CD4-positive, alpha-beta T cell (primary cell): ENCODE data around the gene RCAN3. TPM values are rescaled to one million over a fixed set of nuclear protein-coding genes. Genes with fewer than 3 reads are reported as not detected.

Experiments used
- ATAC-seq: fragments of 200-7000 bp; cut with Tn5 transposase; one replicate; pipeline ENCODE4 v1.10.0; 2022; ENCODE audit warnings: mild to moderate bottlenecking; ENCODE audit not compliant: poor library complexity
- CTCF ChIA-PET: fragments of 350-600 bp; sonication (Branson Sonifier 250); formaldehyde crosslinking; loops from one replicate; lab custom pipeline; 2021; ENCODE audit warnings: antibody characterized with exemption, inconsistent platforms; lab: Charles Lee
- POLR2A ChIA-PET: fragments of 350-600 bp; sonication (Branson Sonifier 250); formaldehyde crosslinking; loops from one replicate; lab custom pipeline; 2021; ENCODE audit warnings: antibody characterized with exemption, inconsistent platforms; lab: Charles Lee
- DNase-seq, 14 experiments: peaks; one replicate each; pipeline ENCODE4 v3.0.0-alpha.2; 2013 to 2020; ENCODE audit warnings: mixed read lengths in 2 of 14
- H3K27ac ChIP-seq, 2 donors: one replicate each; pipeline versions ENCODE4 v1.5.1 to v1.7.0; 2013; ENCODE audit warnings: low read length in 2 of 2, low read depth in 1 of 2, mild to moderate bottlenecking in 1 of 2
- H3K27me3 ChIP-seq, 2 experiments: 1 replicate in 1 of 2; 2 replicates in 1 of 2; pipeline versions ENCODE4 v1.6.1 to v1.7.0; 2013; ENCODE audit warnings: low read length in 2 of 2, control low read depth in 1 of 2, mild to moderate bottlenecking in 1 of 2, moderate library complexity in 1 of 2; ENCODE audit not compliant: insufficient read depth in 2 of 2, control insufficient read depth in 1 of 2
- H3K36me3 ChIP-seq: one replicate; pipeline ENCODE4 v1.6.1; 2013; ENCODE audit warnings: low read length, control low read depth; ENCODE audit not compliant: insufficient read depth
- H3K4me1 ChIP-seq: one replicate; pipeline ENCODE4 v1.6.1; 2013; ENCODE audit warnings: low read length, control low read depth; ENCODE audit not compliant: insufficient read depth
- H3K4me3 ChIP-seq: one replicate; pipeline ENCODE4 v1.5.1; 2013; ENCODE audit warnings: mild to moderate bottlenecking, low read length, moderate library complexity
- H3K9me3 ChIP-seq, 2 experiments: 1 replicate in 1 of 2; 2 replicates in 1 of 2; pipeline versions ENCODE4 v1.6.1 to v1.7.0; 2013; ENCODE audit warnings: low read length in 2 of 2, mild to moderate bottlenecking in 2 of 2, control low read depth in 1 of 2, moderate library complexity in 1 of 2; ENCODE audit not compliant: control insufficient read depth in 1 of 2, insufficient read depth in 1 of 2
- H3K27ac Mint-ChIP-seq: one replicate; pipeline ENCODE4 v1.8.0; 2020; ENCODE audit warnings: mixed read lengths
- H3K27me3 Mint-ChIP-seq: one replicate; pipeline ENCODE4 v1.8.0; 2021; ENCODE audit warnings: mixed read lengths
- H3K36me3 Mint-ChIP-seq: one replicate; pipeline ENCODE4 v1.8.0; 2021; ENCODE audit warnings: low read depth, mixed read lengths
- H3K4me1 Mint-ChIP-seq: one replicate; pipeline ENCODE4 v1.8.0; 2021; ENCODE audit warnings: low read depth, mixed read lengths
- H3K4me3 Mint-ChIP-seq: one replicate; pipeline ENCODE4 v1.8.0; 2020; ENCODE audit warnings: mild to moderate bottlenecking, mixed read lengths
- H3K9me3 Mint-ChIP-seq: one replicate; pipeline ENCODE4 v1.8.0; 2020; ENCODE audit warnings: mixed read lengths
- intact Hi-C, 2 experiments: fragments of 100-400 bp; cut with DNase I in 1 of 2; cut with micrococcal nuclease in 1 of 2; formaldehyde crosslinking; loops; one replicate each; pipeline versions ENCODE4 v1.15.1 to v1.9.0; 2023 to 2025; cut with DNase I, micrococcal nuclease
- polyA plus RNA-seq, 2 donors: library from polyadenylated mRNA; unstranded; fragments of 120-200 nt; gene quantifications; one replicate each; pipeline ENCODE4 v1.2.1, GENCODE V29; 2013
- total RNA-seq, 174 experiments: library from RNA in 2 of 174; stranded (reverse) in 2 of 174; gene quantifications; one replicate each; pipeline ENCODE4 v1.2.3 and lab custom pipeline; 2021 to 2026
- TF ChIP-seq, protein P1 (sequence below): fragments of 200-600 bp; IDR thresholded peaks from one replicate; pipeline ENCODE4 v1.8.0; 2022; ENCODE audit warnings: antibody characterized with exemption, mild to moderate bottlenecking

RCAN3 gene
- total RNA-seq: 100 to 1,000 TPM; 185 to 191 TPM
- polyA plus RNA-seq (2013, experiment 1 of 2): 133 TPM
- 132 TPM for polyA plus RNA-seq (2013, experiment 2 of 2)
- total RNA-seq (lab: John Stamatoyannopoulos, UW): 86.7 to 740 (median 443) reads per million in 172 experiments

DNA sequence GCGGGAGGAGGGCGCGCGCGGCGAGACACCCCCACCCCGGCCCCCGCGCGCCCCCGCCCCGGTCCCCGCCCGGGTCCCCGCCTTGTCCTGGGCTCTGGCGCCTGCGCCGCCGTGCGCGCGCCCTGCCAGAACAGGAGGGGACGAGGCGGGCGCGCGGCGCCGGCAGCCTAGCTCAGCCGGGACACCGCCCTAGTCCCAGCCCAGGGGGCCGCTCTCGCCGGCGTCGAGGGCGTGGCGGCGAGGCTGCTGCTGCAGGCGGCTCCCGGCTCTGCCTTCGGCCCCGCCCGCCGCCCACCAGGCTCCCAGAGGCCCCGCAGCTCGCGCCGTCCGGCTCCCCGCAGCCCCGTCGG is at the start of gene RCAN3:
Gene RCAN3, plus strand, starts transcription at position 128 of the 350 bp plus-strand sequence. CDS start 11,537 bp downstream, outside the sequence.
- ATAC-seq (peak; percentile 54), DNase-seq (peak; percentile 74 to 96 (median 87))
- CTCF ChIA-PET: interaction anchor here (1.3 to 5.7 kb wide), 8 partner anchors 14 to 87 kb away, joined by 3 to 30 read pairs (median 6); partner anchors contain the start of gene NIPAL3
- H3K4me3 Mint-ChIP-seq: peak within 1 kb of the TSS; percentile 98
- no peaks in the 10 kb centered on the region for H3K9me3 Mint-ChIP-seq
- H3K4me1 ChIP-seq: peaks cover 56% of the 10 kb centered on the region
- POLR2A ChIA-PET: interaction anchor here (1.0 to 14.4 kb wide), 22 partner anchors 15 to 883 kb away, joined by 3 to 692 read pairs (median 12); partner anchors contain the start of genes NIPAL3, RUNX3, STPG1 and SYF2
- H3K27me3 ChIP-seq: no peaks in the 10 kb centered on the region
- peak within 1 kb of the TSS; percentile 96 for H3K27ac Mint-ChIP-seq
- H3K36me3 ChIP-seq: no peaks in the 10 kb centered on the region
- H3K4me3 ChIP-seq: peak within 1 kb of the TSS; percentile 90
- H3K27ac ChIP-seq: peak within 1 kb of the TSS; percentile 95 to 97
- intact Hi-C loops: loop anchor here (1.0 to 5.0 kb wide), 8 partner anchors 16 to 140 kb away; partner anchors contain the start of genes NIPAL3 (in 2 of the 2) and SRRM1 (in 1 of the 2)
- TF ChIP-seq, protein P1, sequence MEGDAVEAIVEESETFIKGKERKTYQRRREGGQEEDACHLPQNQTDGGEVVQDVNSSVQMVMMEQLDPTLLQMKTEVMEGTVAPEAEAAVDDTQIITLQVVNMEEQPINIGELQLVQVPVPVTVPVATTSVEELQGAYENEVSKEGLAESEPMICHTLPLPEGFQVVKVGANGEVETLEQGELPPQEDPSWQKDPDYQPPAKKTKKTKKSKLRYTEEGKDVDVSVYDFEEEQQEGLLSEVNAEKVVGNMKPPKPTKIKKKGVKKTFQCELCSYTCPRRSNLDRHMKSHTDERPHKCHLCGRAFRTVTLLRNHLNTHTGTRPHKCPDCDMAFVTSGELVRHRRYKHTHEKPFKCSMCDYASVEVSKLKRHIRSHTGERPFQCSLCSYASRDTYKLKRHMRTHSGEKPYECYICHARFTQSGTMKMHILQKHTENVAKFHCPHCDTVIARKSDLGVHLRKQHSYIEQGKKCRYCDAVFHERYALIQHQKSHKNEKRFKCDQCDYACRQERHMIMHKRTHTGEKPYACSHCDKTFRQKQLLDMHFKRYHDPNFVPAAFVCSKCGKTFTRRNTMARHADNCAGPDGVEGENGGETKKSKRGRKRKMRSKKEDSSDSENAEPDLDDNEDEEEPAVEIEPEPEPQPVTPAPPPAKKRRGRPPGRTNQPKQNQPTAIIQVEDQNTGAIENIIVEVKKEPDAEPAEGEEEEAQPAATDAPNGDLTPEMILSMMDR: no peak
- H3K9me3 ChIP-seq: no peaks in the 10 kb centered on the region
- H3K36me3 Mint-ChIP-seq: peaks cover 43% of the 10 kb centered on the region
- peaks cover 69% of the 10 kb centered on the region for H3K4me1 Mint-ChIP-seq
- H3K27me3 Mint-ChIP-seq: no peaks in the 10 kb centered on the region

GRCh38 chr1:24452922-24453485 is 49.6 kb upstream of the RCAN3 start:
- CTCF ChIA-PET: no interaction called here
- Histone ChIP-seq H3K9me3 (no peaks in the 10 kb centered on the region), H3K27ac (no peak overlapping the region), H3K36me3 (peaks cover 97% of the 10 kb centered on the region), H3K4me1 (no peaks in the 10 kb centered on the region), H3K4me3 (no peak overlapping the region), H3K27me3 (no peaks in the 10 kb centered on the region)
- Mint-ChIP-seq H3K36me3 (peaks cover 97% of the 10 kb centered on the region), H3K4me3 (no peak overlapping the region), H3K4me1 (no peaks in the 10 kb centered on the region), H3K27ac (no peak overlapping the region), H3K27me3 (no peaks in the 10 kb centered on the region), H3K9me3 (no peaks in the 10 kb centered on the region)
- POLR2A ChIA-PET: interaction anchor here (1.6 kb wide), 1 partner anchor 33 kb away, joined by 5 read pairs; no protein-coding TSS in a partner anchor
- TF ChIP-seq, protein P1: no peak
- intact Hi-C loops: no loop called here
- ATAC-seq (no peak), DNase-seq (no peak)

DNA sequence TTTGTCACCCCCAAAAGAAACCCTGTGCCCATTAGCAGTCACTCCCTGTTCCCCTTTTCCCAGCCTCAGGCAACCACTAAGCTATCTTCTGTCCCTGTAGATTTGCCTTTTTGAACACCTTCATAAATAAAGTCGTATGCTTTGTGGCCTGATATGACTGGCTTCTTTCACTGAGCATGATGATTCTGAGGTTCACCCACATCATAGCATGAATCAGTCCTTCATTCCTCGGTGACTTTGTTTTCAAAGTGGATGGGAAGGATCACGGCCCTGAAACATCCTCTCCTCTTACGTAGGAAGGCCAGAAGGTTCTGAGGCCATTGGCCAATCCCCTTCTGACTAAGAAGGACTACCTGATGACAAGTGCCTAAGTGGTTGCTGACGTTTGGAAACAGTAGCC is 48.0 kb upstream of the RCAN3 start:
- CTCF ChIA-PET: no interaction called here
- peaks cover 97% of the 10 kb centered on the region for H3K36me3 Mint-ChIP-seq

More for the DNA sequence above, 48.0 kb upstream of the RCAN3 start:
- Mint-ChIP-seq H3K27me3 (no peaks in the 10 kb centered on the region), H3K27ac (peak overlapping the region; percentile 39), H3K4me1 (no peaks in the 10 kb centered on the region), H3K9me3 (no peaks in the 10 kb centered on the region), H3K4me3 (no peak overlapping the region)
- TF ChIP-seq, protein P1: no peak
- no peak overlapping the region for H3K27ac ChIP-seq
- POLR2A ChIA-PET: interaction anchor here (1.8 kb wide), 1 partner anchor 23 kb away, joined by 4 read pairs; no protein-coding TSS in a partner anchor
- peaks cover 97% of the 10 kb centered on the region for H3K36me3 ChIP-seq
- H3K9me3 ChIP-seq: no peaks in the 10 kb centered on the region
- ATAC-seq: no peak
- intact Hi-C loops: no loop called here
- H3K4me1 ChIP-seq: no peaks in the 10 kb centered on the region
- no peak for DNase-seq
- H3K27me3 ChIP-seq: no peaks in the 10 kb centered on the region
- no peak overlapping the region for H3K4me3 ChIP-seq
